Suppressor macrophage treated with lipopolysaccharide for 1 hour (primary cell): ENCODE data around the gene ZNF85.
"Not testable (repeated sequence)": the region's sequence is repeated elsewhere in the genome, so short reads cannot be mapped to it uniquely, and the experiment has no call there.

Source experiments
- DNase-seq, 3 donors: peaks; one replicate each; pipeline ENCODE4 v3.0.0-alpha.2; 2020 to 2022

ZNF85 gene

DNA sequence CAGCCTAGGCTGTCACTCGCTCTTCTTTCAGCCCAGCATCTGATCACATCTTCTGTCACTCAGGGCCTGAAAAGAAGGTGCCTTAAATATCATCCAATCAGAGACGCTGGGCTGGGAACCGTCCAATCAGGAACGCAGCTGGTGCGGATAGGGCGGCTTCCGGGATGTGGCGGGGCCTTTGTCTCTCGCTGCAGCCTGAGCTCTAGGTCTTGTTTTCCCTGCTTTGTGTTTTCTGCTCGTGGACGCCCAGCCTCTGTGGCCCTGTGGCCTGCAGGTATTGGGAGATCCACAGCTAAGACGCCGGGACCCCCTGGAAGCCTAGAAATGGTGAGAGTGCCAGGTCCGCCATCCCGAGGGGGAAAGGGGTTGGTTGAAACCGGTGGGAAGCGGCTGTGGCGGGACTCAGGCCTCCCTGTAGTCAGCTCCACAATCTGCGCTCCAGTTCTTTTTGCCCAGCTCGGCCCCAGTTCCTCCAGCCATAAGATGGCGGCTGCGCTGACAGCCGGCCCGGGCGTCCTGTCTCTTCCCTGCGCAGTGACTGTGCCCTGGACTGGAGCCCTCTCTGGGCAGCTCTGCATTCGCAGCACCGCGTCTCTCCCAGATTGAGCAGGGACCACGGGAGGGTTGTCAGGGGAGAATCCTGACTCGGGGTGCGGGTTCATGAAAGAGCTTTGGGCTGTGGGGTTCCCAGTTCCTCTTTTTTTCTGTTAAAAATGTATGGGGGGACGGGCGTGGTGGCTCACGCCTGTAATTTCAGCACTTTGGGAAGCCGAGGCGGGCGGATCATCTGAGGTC is at the start of gene ZNF85:
TSS of gene ZNF85 (plus strand) at position 175 of the 795 bp plus-strand sequence. CDS start at position 325, 150 bp downstream.
- peak; percentile 85 to 88 (median 88) for DNase-seq

DNA sequence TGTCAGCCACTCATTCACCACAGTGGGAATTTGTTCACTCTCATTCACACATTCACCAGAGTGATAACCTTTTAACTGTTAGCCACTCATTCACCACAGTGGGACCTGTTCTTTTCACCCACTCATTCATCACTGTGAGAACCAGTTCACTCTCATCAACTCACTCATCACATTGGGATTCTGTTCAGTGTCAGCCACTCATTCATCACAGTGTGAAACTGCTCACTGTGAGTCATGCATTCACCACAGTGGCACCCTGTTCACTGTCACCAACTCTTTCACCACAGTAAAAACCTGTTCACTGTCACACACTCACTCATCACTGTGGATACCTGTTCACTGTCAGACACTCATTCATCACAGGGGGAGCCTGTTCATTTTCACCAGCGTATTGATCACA is 43.5 kb upstream of the ZNF85 start:
- no peak for DNase-seq

DNA sequence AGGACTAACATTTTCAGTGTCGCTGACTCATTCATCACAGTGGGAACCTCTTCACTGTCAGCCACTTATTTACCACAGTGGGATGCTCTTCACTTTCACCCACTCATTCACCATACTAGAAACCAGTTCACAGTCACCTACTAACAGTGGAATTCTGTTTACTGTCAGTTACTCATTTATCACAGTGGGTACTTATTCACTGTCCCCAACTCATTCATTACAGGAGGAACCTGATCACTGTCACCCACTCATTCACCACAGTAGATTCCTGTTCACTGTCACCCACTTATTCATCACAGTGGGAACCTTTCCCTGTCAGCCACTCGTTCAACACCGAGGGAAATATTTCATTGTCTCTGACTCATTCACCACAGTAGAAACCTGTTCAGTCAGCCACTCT is 10.1 kb upstream of the ZNF85 start:
- no peak for DNase-seq

DNA sequence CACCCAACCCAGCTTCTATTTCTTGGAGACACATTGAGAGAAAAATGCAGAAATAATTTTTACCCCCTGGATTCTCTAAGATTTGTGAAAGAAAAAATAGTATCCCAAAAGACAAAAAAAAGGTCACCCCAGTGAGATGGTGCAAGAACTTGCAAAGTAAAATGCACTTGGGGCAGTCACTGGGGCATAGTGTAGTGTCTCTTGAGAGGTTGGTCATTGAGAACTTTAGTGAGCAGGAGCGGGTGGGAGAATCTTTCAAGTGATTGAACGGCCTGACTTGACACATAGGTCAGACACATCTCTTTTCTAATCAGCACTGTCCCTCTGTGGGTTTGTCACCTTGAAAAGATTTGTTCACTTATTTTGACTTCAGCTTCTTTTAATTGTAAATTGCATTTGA is 2.4 kb downstream of the ZNF85 start:
- no peak for DNase-seq

DNA sequence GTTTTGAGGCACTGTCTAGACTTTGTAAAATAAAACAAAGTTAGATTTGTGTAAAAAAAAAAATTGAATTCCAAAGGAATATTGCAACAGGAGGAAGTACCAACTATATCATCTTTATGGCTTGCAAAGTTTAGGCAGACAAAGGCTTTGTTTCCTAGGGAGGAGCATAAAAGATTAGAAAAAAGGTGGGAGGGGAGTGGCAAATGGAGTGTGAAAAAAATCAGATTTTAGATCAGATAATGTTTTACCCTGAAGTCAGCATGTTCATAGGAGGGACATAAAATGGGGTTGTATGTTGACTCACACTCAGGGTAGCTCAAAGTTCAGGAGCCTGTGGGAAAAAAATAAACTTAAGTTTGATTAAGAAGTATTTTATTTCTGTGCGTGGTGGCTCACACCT is 3.7 kb downstream of the ZNF85 start:
- DNase-seq = no peak

DNA sequence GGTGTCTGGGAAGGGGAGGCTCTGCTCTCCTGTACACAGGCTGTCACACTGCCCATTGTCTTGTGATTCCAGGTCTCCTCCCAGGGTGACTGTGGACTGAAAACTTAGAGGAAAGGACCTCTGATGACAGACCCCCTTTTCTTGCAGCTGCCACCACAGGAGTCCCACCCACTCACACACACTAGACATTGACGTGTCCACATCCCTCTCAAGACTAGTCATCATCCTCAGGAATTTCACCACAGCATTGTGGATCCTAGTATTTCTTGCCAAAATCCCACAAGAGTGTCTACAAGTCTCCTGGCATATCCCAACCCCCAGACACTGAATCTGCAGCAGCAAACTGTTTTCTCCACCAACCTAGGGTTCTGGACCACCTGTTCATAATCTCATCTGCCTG is 5.3 kb downstream of the ZNF85 start:
- no peak for DNase-seq

DNA sequence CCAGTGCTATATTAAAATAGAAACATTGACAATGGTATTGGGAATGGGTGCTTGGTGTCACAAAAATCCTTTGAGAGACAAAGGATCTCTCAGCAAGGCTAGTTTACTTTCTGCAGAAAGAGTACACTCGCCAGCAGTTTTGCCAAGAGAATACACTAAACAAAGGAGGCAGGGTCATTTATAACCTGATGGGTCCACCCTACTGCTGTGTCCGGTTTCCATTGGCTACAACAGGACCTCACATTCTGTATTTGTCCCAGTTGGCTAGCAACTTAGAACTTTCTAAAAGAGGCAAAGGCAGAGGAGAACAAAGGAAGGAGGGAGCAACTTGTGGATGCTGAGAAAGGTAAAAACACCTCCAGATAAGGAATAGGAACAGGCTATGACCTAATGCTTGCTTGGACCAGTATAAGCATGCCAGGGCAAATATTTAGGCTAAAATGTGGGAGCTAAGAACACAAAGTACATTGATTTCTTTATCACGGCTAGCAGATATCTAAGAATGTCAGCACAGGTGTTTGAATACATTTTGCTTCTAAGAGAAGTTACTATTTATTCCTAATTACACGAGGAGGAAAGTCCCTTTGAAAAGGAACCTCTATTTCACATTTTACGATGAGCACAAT is 13.4 kb downstream of the ZNF85 start:
- DNase-seq = not testable (repeated sequence)

DNA sequence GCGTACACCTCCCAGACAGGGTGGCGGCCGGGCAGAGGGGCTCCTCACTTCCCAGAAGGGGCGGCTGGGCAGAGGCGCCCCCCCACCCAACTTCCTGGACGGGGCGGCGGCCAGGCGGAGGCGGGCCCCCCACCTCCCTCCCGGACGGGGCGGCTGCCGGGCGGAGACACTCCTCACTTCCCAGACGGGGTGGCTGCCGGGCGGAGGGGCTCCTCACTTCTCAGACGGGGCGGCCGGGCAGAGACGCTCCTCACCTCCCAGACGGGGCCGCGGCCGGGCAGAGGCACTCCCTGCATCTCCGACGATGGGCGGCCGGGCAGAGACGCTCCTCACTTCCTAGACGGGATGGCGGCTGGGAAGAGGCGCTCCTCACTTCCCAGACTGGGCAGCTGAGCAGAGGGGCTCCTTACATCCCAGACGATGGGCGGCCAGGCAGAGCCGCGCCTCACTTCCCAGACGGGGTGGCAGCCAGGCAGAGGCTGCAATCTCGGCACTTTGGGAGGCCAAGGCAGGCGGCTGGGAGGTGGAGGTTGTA is 29.6 kb downstream of the ZNF85 start:
- DNase-seq = not testable (repeated sequence)

DNA sequence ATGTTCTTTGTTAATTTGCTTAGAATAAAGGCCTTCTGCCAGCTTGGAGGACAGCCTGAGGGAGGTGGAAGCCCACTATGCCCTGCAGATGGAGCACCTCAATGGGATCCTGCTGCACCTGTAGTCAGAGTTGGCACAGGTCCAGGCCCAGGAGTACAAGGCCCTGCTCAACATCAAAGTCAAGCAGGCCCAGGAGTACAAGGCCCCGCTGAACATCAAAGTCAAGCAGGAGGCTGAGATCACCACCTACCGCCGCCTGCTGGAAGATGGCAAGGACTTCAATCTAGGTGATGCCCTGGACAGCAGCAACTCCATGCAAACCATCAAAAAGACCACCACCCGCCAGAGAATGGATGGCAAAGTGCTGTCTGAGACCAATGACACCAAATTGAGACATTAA is 41.7 kb downstream of the ZNF85 start:
- no peak for DNase-seq

DNA sequence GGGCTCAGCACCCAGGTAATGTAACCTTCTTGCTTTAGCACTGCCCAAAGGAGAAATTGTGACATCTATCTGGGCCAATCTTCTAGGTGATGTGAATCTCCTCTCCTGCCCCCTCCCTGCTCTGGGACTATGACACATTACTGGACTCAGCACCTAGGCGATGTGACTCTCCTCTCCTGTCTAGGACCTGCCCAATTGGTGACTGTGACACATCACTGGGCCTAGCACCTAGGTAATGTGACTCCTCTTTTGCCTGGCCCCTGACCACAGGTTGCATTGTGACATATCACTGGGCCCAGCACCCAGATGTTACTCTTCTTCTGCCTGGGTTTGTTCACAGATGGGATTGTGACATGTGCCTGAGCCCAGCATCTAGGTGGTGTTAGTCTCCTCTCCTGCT is 45.0 kb downstream of the ZNF85 start:
- no peak for DNase-seq

DNA sequence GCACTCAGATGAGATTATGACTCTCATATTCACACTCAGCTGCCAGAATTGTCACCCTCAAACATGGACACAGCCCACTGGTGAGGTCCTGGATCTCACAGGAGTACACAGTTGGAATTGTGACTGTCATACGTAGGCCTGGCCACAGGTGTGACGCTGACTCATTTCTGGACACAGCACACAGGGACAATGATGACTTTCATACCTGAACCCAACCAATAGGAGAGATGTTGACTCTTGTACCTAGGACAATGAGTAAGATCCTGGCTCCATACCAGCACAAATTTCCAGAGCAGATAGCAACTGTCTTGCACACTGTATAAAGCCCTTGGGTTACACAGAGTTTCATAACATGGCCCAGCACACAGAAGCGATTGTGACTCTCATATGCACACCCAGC is 46.4 kb downstream of the ZNF85 start:
- DNase-seq = no peak

DNA sequence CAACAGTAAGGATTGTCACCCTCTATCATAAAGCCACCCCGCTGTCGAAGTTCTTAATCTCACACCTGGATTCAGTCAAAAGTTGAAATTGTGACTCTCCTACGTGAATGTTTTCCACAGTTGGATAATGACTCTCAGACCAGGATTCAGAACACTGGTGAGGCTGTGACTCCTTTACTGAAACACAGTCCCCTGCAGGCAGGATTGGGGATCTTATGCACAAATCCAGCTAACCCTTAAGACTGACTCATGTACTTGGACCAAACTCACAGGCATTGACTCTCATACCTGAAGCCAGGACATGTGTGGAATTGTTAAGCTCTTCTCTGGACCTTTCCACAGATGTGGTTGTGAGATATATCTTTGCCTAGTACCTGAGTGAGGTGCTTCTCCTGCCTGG is 46.8 kb downstream of the ZNF85 start:
- no peak for DNase-seq

DNA sequence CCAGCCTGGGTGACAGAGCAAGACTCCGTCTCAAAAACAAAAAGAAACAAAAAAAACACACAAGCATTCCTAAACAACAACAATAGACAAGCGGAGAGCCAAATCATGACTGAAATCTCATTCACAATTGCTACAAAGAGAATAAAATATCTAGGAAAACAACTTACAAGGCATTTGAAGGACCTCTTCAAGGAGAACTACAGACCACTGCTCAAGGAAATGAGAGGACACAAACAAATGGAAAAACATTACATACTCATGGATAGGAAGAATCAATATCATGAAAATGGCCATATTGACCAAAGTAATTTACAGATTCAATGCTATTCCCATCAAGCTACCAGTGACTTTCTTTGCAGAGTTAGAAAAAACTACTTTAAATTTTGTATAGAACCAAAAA is 69.7 kb downstream of the ZNF85 start:
- DNase-seq = not testable (repeated sequence)

DNA sequence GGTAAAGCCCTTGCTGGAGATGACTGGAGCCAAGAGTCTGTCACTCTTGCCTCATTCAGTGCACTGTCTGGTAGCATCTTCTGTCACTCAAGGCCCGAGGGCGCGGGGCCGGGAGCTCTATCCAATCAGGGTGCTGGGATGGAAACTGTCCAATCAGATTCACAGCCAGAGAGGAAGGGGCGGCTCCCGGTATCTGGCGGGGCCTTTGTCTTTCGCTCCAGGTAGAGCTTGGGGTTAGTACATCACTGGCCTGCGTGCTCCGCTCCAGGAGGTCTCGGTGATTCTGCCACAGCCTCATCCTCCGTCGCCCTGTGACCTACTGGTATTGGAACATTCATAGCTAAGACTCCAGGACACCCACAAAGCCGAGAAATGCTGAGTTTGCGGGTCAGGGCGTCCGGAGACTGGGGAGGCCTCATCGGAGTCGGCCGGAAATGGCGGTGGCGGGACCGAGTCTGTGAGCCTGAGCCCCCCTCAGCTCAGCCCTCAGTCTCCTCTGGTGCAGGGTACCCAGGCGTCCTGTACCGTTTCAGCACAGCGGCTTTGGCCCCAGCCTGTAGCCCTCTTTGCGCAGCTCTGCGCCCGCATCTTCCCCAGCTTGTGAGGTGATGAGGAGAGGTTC is 76.8 kb downstream of the ZNF85 start:
- peak; percentile 72 to 79 (median 77) for DNase-seq
